PC-3 (cell line): Measurements from ENCODE around the gene SMNDC1. TPM values are rescaled to one million over a fixed set of nuclear protein-coding genes. Genes with fewer than 3 reads are reported as not detected.

Source experiments
- ATAC-seq: fragments of 200-7000 bp; cut with Tn5 transposase; 2 replicates; pipeline ENCODE4 v1.9.1; 2020; ENCODE audit warnings: mild to moderate bottlenecking, moderate library complexity
- BruUV-seq: library from RNA; stranded (reverse); fragments of 400-500 nt; replicated peaks from 2 replicates; lab custom pipeline; 2021; lab: Mats Ljungman, UMichigan
- CTCF ChIA-PET: fragments of 300-600 bp; sonication (Branson Sonifier 250); formaldehyde crosslinking; loops from one replicate; lab custom pipeline; 2022; ENCODE audit warnings: antibody characterized with exemption; lab: Charles Lee
- POLR2A ChIA-PET: fragments of 300-600 bp; sonication (Branson Sonifier 250); formaldehyde crosslinking; loops from one replicate; lab custom pipeline; 2022; ENCODE audit warnings: antibody characterized with exemption; ENCODE audit not compliant: unreplicated experiment; lab: Charles Lee
- DNase-seq: peaks from one replicate; pipeline ENCODE4 v3.0.0-alpha.2; 2015
- H2AFZ ChIP-seq: fragments of 300-600 bp; sonication (generic); 2 replicates; pipeline ENCODE4 v1.6.0; 2016; ENCODE audit warnings: antibody characterized with exemption, low read length
- H3F3A ChIP-seq: fragments of 300-600 bp; sonication (generic); one replicate; pipeline ENCODE4 v1.6.0; 2017; ENCODE audit warnings: antibody characterized with exemption, low read length, control low read depth, mild to moderate bottlenecking; ENCODE audit not compliant: unreplicated experiment
- H3K27ac ChIP-seq: fragments of 300-600 bp; sonication (generic); 2 replicates; pipeline ENCODE4 v1.5.1; 2016; ENCODE audit warnings: mild to moderate bottlenecking, low read length
- H3K27me3 ChIP-seq: fragments of 300-600 bp; sonication (generic); 2 replicates; pipeline ENCODE4 v1.6.1; 2016; ENCODE audit warnings: low read length, mixed read lengths
- H3K36me3 ChIP-seq: fragments of 300-600 bp; sonication (generic); 2 replicates; pipeline ENCODE4 v1.6.1; 2016; ENCODE audit warnings: low read depth, mixed run types, low read length, mixed read lengths
- H3K4me1 ChIP-seq: fragments of 300-600 bp; sonication (generic); 2 replicates; pipeline ENCODE4 v1.5.1; 2016; ENCODE audit warnings: low read length; ENCODE audit not compliant: insufficient read depth
- H3K4me2 ChIP-seq: fragments of 300-600 bp; sonication (generic); 2 replicates; pipeline ENCODE4 v1.6.0; 2016; ENCODE audit warnings: low read length
- H3K4me3 ChIP-seq: fragments of 300-600 bp; sonication (generic); 2 replicates; pipeline ENCODE4 v1.5.1; 2016; ENCODE audit warnings: mild to moderate bottlenecking, low read length, mixed read lengths
- H3K79me2 ChIP-seq: fragments of 300-600 bp; sonication (generic); 2 replicates; pipeline ENCODE4 v1.6.1; 2017; ENCODE audit warnings: low read length, mixed read lengths
- H3K9ac ChIP-seq: fragments of 300-600 bp; sonication (generic); 2 replicates; pipeline ENCODE4 v1.6.0; 2016; ENCODE audit warnings: mild to moderate bottlenecking, low read length
- H3K9me2 ChIP-seq: fragments of 300-600 bp; sonication (generic); replicated peaks from 2 replicates; pipeline ENCODE4 v1.6.1; 2016; ENCODE audit warnings: mixed run types, low read length, mixed read lengths
- H3K9me3 ChIP-seq: fragments of 300-600 bp; sonication (generic); 2 replicates; pipeline ENCODE4 v1.6.1; 2016; ENCODE audit warnings: low read length, mixed read lengths
- H4K20me1 ChIP-seq: fragments of 300-600 bp; sonication (generic); 2 replicates; pipeline ENCODE4 v1.6.1; 2016; ENCODE audit warnings: low read length, mixed read lengths
- CTCF ChIP-seq: fragments of 300-600 bp; sonication (generic); conservative IDR thresholded peaks from 2 replicates; pipeline ENCODE4 v1.5.1; 2017; ENCODE audit warnings: antibody characterized with exemption, low read depth, mild to moderate bottlenecking, low read length
- EZH2 ChIP-seq: fragments of 300-600 bp; sonication (generic); IDR thresholded peaks from one replicate; pipeline ENCODE4 v1.6.1; 2017; ENCODE audit warnings: antibody characterized with exemption, mild to moderate bottlenecking, low read length; ENCODE audit not compliant: unreplicated experiment
- EZH2phosphoT487 ChIP-seq: fragments of 300-600 bp; sonication (generic); IDR thresholded peaks from 2 replicates; pipeline ENCODE4 v1.6.1; 2018; ENCODE audit warnings: mild to moderate bottlenecking, antibody characterized with exemption, low read length, borderline replicate concordance
- intact Hi-C: fragments of 100-400 bp; cut with micrococcal nuclease; formaldehyde crosslinking; loops from 2 replicates; pipeline ENCODE4 v1.9.0; 2023
- total RNA-seq: library from RNA; depleted of rRNA; stranded (reverse); fragments of >200 nt; gene quantifications from 2 replicates; pipeline ENCODE4 v1.2.3, GENCODE V29; 2014

Gene SMNDC1
- total RNA-seq, 1 experiment from 2014 or later = 16.3 TPM

GRCh38 chr10:110275128-110275729 lies 29.5 kb downstream of the SMNDC1 start:
- intact Hi-C loops = loop anchor here (5.0 kb wide), 1 partner anchor 48 kb away; no protein-coding TSS in a partner anchor
- no TSS peak for BruUV-seq
- no peak for DNase-seq
- no peaks in the 10 kb centered on the region for H3K27me3 ChIP-seq
- no peak overlapping the region for H3K4me2 ChIP-seq
- no peak overlapping the region for H3K27ac ChIP-seq
- H3K4me3 ChIP-seq = no peak overlapping the region
- H3K9me2 ChIP-seq = no peaks in the 10 kb centered on the region
- no peaks in the 10 kb centered on the region for H3K9me3 ChIP-seq
- no peak overlapping the region for H3K9ac ChIP-seq
- H3K79me2 ChIP-seq = no peaks in the 10 kb centered on the region
- ATAC-seq = no peak
- no peaks in the 10 kb centered on the region for H3F3A ChIP-seq
- POLR2A ChIA-PET = no interaction called here
- no peaks in the 10 kb centered on the region for H4K20me1 ChIP-seq
- H3K36me3 ChIP-seq = no peaks in the 10 kb centered on the region
- H2AFZ ChIP-seq = no peak overlapping the region
- no peaks in the 10 kb centered on the region for H3K4me1 ChIP-seq
- CTCF ChIA-PET = no interaction called here
- TF ChIP-seq CTCF (no peak), EZH2 (no peak), EZH2phosphoT487 (no peak)

GRCh38 chr10:110274647-110275046 lies 30.1 kb downstream of the SMNDC1 start:
- no peak overlapping the region for H3K27ac ChIP-seq
- no peaks in the 10 kb centered on the region for H3K9me3 ChIP-seq
- no peak overlapping the region for H3K9ac ChIP-seq
- no peak for TF ChIP-seq EZH2phosphoT487
- no peak for TF ChIP-seq EZH2
- TF ChIP-seq CTCF = no peak
- H3K4me3 ChIP-seq = no peak overlapping the region
- intact Hi-C loops = loop anchor here (5.0 kb wide), 1 partner anchor 47 kb away; no protein-coding TSS in a partner anchor
- POLR2A ChIA-PET = no interaction called here
- ATAC-seq (no peak), DNase-seq (no peak)
- H4K20me1 ChIP-seq = no peaks in the 10 kb centered on the region
- no peak overlapping the region for H2AFZ ChIP-seq
- H3K9me2 ChIP-seq = no peaks in the 10 kb centered on the region
- H3K4me2 ChIP-seq = no peak overlapping the region
- H3K79me2 ChIP-seq = no peaks in the 10 kb centered on the region
- CTCF ChIA-PET = no interaction called here
- H3K27me3 ChIP-seq = no peaks in the 10 kb centered on the region
- no peaks in the 10 kb centered on the region for H3K36me3 ChIP-seq
- no TSS peak for BruUV-seq
- H3F3A ChIP-seq = no peaks in the 10 kb centered on the region
- no peaks in the 10 kb centered on the region for H3K4me1 ChIP-seq

- H3K36me3 ChIP-seq = no peaks in the 10 kb centered on the region
- no TSS peak for BruUV-seq
- no peak overlapping the region for H3K4me3 ChIP-seq
- H2AFZ ChIP-seq = no peak overlapping the region
- ChIA-PET CTCF (no interaction called here), POLR2A (no interaction called here)
- H3K79me2 ChIP-seq = no peaks in the 10 kb centered on the region
- TF ChIP-seq EZH2phosphoT487 = no peak
- no peak for TF ChIP-seq CTCF
- TF ChIP-seq EZH2 = no peak
- ATAC-seq = no peak
- DNase-seq = no peak
- no peak overlapping the region for H3K9ac ChIP-seq
- no peaks in the 10 kb centered on the region for H3K9me2 ChIP-seq
- no peak overlapping the region for H3K27ac ChIP-seq
- no peaks in the 10 kb centered on the region for H3K27me3 ChIP-seq
- H4K20me1 ChIP-seq = no peaks in the 10 kb centered on the region
- intact Hi-C loops = no loop called here
- H3K4me1 ChIP-seq = no peaks in the 10 kb centered on the region
- H3K4me2 ChIP-seq = no peak overlapping the region
- H3K9me3 ChIP-seq = no peaks in the 10 kb centered on the region
- no peaks in the 10 kb centered on the region for H3F3A ChIP-seq
Measured at GRCh38 chr10:110274072-110274627, 30.6 kb downstream of the SMNDC1 start.
